HL-60/S4 treated with retinoic acid at 250 ng/mL for 4 days and 3 days (cell line): Measurements from ENCODE around the gene OR10P1.
"Not testable (repeated sequence)": the region's sequence is repeated elsewhere in the genome, so short reads cannot be mapped to it uniquely, and the experiment has no call there.

Experiments used
- in situ Hi-C: fragments of 300-500 bp; cut with MboI; formaldehyde crosslinking; loops from 2 replicates; pipeline ENCODE4 v1.7.0; 2022; ENCODE audit warnings: low sequenced_read_pairs

The OR10P1 gene

GRCh38 chr12:55636853-55637252 lies at the start of gene OR10P1:
TSS of gene OR10P1 (plus strand) at chr12:55636892. CDS start at chr12:55636892, 0 bp downstream.
- in situ Hi-C loops = loop anchor here (25.0 kb wide), 1 partner anchor 450 kb away; no protein-coding TSS in a partner anchor

- in situ Hi-C loops = not testable (repeated sequence)
These were observed 46.5 kb upstream of the OR10P1 start for GRCh38 chr12:55590152-55590551.

- in situ Hi-C loops = no loop called here
These were observed 28.7 kb upstream of the OR10P1 start for GRCh38 chr12:55607821-55608594.

GRCh38 chr12:55610598-55610997 lies 26.1 kb upstream of the OR10P1 start:
- in situ Hi-C loops = no loop called here

- in situ Hi-C loops = no loop called here
These were observed 24.0 kb upstream of the OR10P1 start for GRCh38 chr12:55612646-55613045.

- in situ Hi-C loops = no loop called here
These were observed 21.9 kb upstream of the OR10P1 start for GRCh38 chr12:55614764-55615163.

- in situ Hi-C loops = no loop called here
These were observed 17.1 kb upstream of the OR10P1 start for GRCh38 chr12:55619354-55620138.

GRCh38 chr12:55624056-55624455 lies 12.6 kb upstream of the OR10P1 start:
- in situ Hi-C loops = no loop called here

GRCh38 chr12:55626154-55626553 lies 10.5 kb upstream of the OR10P1 start:
- in situ Hi-C loops = loop anchor here (25.0 kb wide), 1 partner anchor 439 kb away; no protein-coding TSS in a partner anchor

GRCh38 chr12:55629058-55629841 lies 7.4 kb upstream of the OR10P1 start:
- in situ Hi-C loops = loop anchor here (25.0 kb wide), 1 partner anchor 442 kb away; no protein-coding TSS in a partner anchor

GRCh38 chr12:55631056-55631455 lies 5.6 kb upstream of the OR10P1 start:
- in situ Hi-C loops = loop anchor here (25.0 kb wide), 1 partner anchor 444 kb away; no protein-coding TSS in a partner anchor

GRCh38 chr12:55631733-55632132 lies 5.0 kb upstream of the OR10P1 start:
- in situ Hi-C loops = loop anchor here (25.0 kb wide), 1 partner anchor 444 kb away; no protein-coding TSS in a partner anchor

- in situ Hi-C loops = loop anchor here (25.0 kb wide), 1 partner anchor 446 kb away; no protein-coding TSS in a partner anchor
These were observed 3.5 kb upstream of the OR10P1 start for GRCh38 chr12:55633151-55633550.

- in situ Hi-C loops = loop anchor here (25.0 kb wide), 1 partner anchor 449 kb away; no protein-coding TSS in a partner anchor
These were observed 506 bp upstream of the OR10P1 start for GRCh38 chr12:55636116-55636655.

- in situ Hi-C loops = loop anchor here (25.0 kb wide), 1 partner anchor 450 kb away; no protein-coding TSS in a partner anchor
These were observed 775 bp downstream of the OR10P1 start for GRCh38 chr12:55637467-55637866.

- in situ Hi-C loops = loop anchor here (25.0 kb wide), 1 partner anchor 454 kb away; no protein-coding TSS in a partner anchor
These were observed 4.9 kb downstream of the OR10P1 start for GRCh38 chr12:55641595-55641994.

- in situ Hi-C loops = loop anchor here (25.0 kb wide), 1 partner anchor 455 kb away; no protein-coding TSS in a partner anchor
These were observed 5.6 kb downstream of the OR10P1 start for GRCh38 chr12:55642267-55642666.

- in situ Hi-C loops = loop anchor here (25.0 kb wide), 1 partner anchor 455 kb away; no protein-coding TSS in a partner anchor
These were observed 6.0 kb downstream of the OR10P1 start for GRCh38 chr12:55642669-55643068.

- in situ Hi-C loops = loop anchor here (25.0 kb wide), 1 partner anchor 457 kb away; no protein-coding TSS in a partner anchor
These were observed 7.9 kb downstream of the OR10P1 start for GRCh38 chr12:55644591-55644990.

GRCh38 chr12:55647027-55647426 lies 10.3 kb downstream of the OR10P1 start:
- in situ Hi-C loops = loop anchor here (25.0 kb wide), 1 partner anchor 460 kb away; no protein-coding TSS in a partner anchor
